Lower lobe of right lung (tissue), 2 donors: ENCODE measurements around the gene ABCC3. TPM values are rescaled to one million over a fixed set of nuclear protein-coding genes. Genes with fewer than 3 reads are reported as not detected.

Experiments used
- ATAC-seq, 2 donors: fragments of 200-7000 bp; cut with Tn5 transposase; one replicate each; pipeline ENCODE4 v1.9.1; 2020 to 2022; ENCODE audit warnings: mild to moderate bottlenecking in 2 of 2, moderate library complexity in 2 of 2
- DNase-seq: peaks from one replicate; pipeline ENCODE4 v3.0.0-alpha.2; 2020
- H3K27ac ChIP-seq: fragments of 200-600 bp; one replicate; pipeline ENCODE4 v1.8.0; 2022
- H3K27me3 ChIP-seq: fragments of 200-600 bp; one replicate; pipeline ENCODE4 v1.8.0; 2022; ENCODE audit warnings: low read depth
- H3K36me3 ChIP-seq: fragments of 200-600 bp; one replicate; pipeline ENCODE4 v1.8.0; 2022; ENCODE audit warnings: mild to moderate bottlenecking
- H3K4me1 ChIP-seq: fragments of 200-600 bp; one replicate; pipeline ENCODE4 v1.8.0; 2022
- H3K4me3 ChIP-seq: fragments of 200-600 bp; one replicate; pipeline ENCODE4 v1.8.0; 2022; ENCODE audit warnings: mild to moderate bottlenecking
- H3K9me3 ChIP-seq: fragments of 200-600 bp; one replicate; pipeline ENCODE4 v1.8.0; 2022
- CTCF ChIP-seq: fragments of 200-600 bp; IDR thresholded peaks from one replicate; pipeline ENCODE4 v1.8.0; 2022; ENCODE audit warnings: antibody characterized with exemption, mild to moderate bottlenecking
- intact Hi-C: fragments of 100-400 bp; cut with DNase I; formaldehyde crosslinking; loops from one replicate; pipeline ENCODE4 v1.11.0; 2022
- total RNA-seq: library from RNA; stranded (reverse); fragmentation: NEBNext Ultra II Directional; extraction: Animal tissue kit (Norgen Biotek cat#: 25700); gene quantifications from one replicate; pipeline ENCODE4 v1.2.1, GENCODE V29; 2021
- donor health status: DM: no; HTN: yes; CAD: no; lungs with severe emphysema.

The ABCC3 gene
- total RNA-seq, 1 donor from 2014 or later, result 41.7 TPM

- Histone ChIP-seq H3K27me3 (no peaks in the 10 kb centered on the region), H3K9me3 (no peaks in the 10 kb centered on the region), H3K4me3 (no peak overlapping the region), H3K27ac (no peak overlapping the region), H3K4me1 (no peaks in the 10 kb centered on the region), H3K36me3 (no peaks in the 10 kb centered on the region)
- intact Hi-C loops, result no loop called here
- TF ChIP-seq CTCF, result no peak
- no peak for DNase-seq
- ATAC-seq, result no peak
Measured at GRCh38 chr17:50614471-50615051, 20.1 kb upstream of the ABCC3 start.

- Histone ChIP-seq H3K4me1 (no peaks in the 10 kb centered on the region), H3K36me3 (no peaks in the 10 kb centered on the region), H3K4me3 (no peak overlapping the region), H3K27me3 (peaks cover under 1% of the 10 kb centered on the region), H3K27ac (no peak overlapping the region), H3K9me3 (no peaks in the 10 kb centered on the region)
- no peak for TF ChIP-seq CTCF
- intact Hi-C loops, result no loop called here
- no peak for ATAC-seq
- DNase-seq, result no peak
Measured at GRCh38 chr17:50615828-50616227, 18.9 kb upstream of the ABCC3 start.

- intact Hi-C loops, result no loop called here
- H3K36me3 ChIP-seq, result no peaks in the 10 kb centered on the region
- no peaks in the 10 kb centered on the region for H3K9me3 ChIP-seq
- H3K27me3 ChIP-seq, result peaks cover 3% of the 10 kb centered on the region
- no peak for TF ChIP-seq CTCF
- no peak overlapping the region for H3K4me3 ChIP-seq
- no peak for DNase-seq
- no peak overlapping the region for H3K27ac ChIP-seq
- ATAC-seq, result no peak
- no peaks in the 10 kb centered on the region for H3K4me1 ChIP-seq
Measured at GRCh38 chr17:50618300-50618699, 16.4 kb upstream of the ABCC3 start.

GRCh38 chr17:50618941-50619340 lies 15.7 kb upstream of the ABCC3 start:
- no peaks in the 10 kb centered on the region for H3K9me3 ChIP-seq
- H3K27ac ChIP-seq, result no peak overlapping the region
- H3K27me3 ChIP-seq, result peaks cover 3% of the 10 kb centered on the region
- no peak for DNase-seq
- no peaks in the 10 kb centered on the region for H3K4me1 ChIP-seq
- ATAC-seq, result peak; percentile 32 to 54
- no peak overlapping the region for H3K4me3 ChIP-seq
- no peaks in the 10 kb centered on the region for H3K36me3 ChIP-seq
- no peak for TF ChIP-seq CTCF
- intact Hi-C loops, result no loop called here

- no peak overlapping the region for H3K27ac ChIP-seq
- DNase-seq (no peak), ATAC-seq (no peak)
- no peaks in the 10 kb centered on the region for H3K4me1 ChIP-seq
- TF ChIP-seq CTCF, result no peak
- H3K36me3 ChIP-seq, result no peaks in the 10 kb centered on the region
- intact Hi-C loops, result no loop called here
- no peak overlapping the region for H3K4me3 ChIP-seq
- no peaks in the 10 kb centered on the region for H3K9me3 ChIP-seq
- peaks cover 3% of the 10 kb centered on the region for H3K27me3 ChIP-seq
Measured at GRCh38 chr17:50619489-50619888, 15.2 kb upstream of the ABCC3 start.

GRCh38 chr17:50620237-50620636 lies 14.4 kb upstream of the ABCC3 start:
- Histone ChIP-seq H3K27ac (no peak overlapping the region), H3K9me3 (no peaks in the 10 kb centered on the region), H3K27me3 (peaks cover 3% of the 10 kb centered on the region), H3K4me3 (no peak overlapping the region), H3K36me3 (no peaks in the 10 kb centered on the region), H3K4me1 (no peaks in the 10 kb centered on the region)
- TF ChIP-seq CTCF, result no peak
- ATAC-seq (no peak), DNase-seq (no peak)
- intact Hi-C loops, result no loop called here
